ENCODE data around the gene GAS2L2.

- TF ChIP-seq CTCF (IDR thresholded peaks at IDR 0.05) (no peak), EZH2 (IDR thresholded peaks at IDR 0.05) (no peak)
Measured at GRCh38 chr17:35705705-35706104, 47.3 kb downstream of the GAS2L2 start.

All from neural progenitor cell (in vitro differentiated cells).